ENCODE results near the gene REV1. TPM values are rescaled to one million over a fixed set of nuclear protein-coding genes. Genes with fewer than 3 reads are reported as not detected.

Gene REV1
- total RNA-seq, 1 experiment from 2014 or later = 34.3 TPM

- Histone ChIP-seq H2AFZ (ENCODE audit: low read depth, low read length, poor library complexity, severe bottlenecking) (no peak overlapping the region), H3K4me1 (ENCODE audit: control insufficient read depth in 1 of 2, insufficient read depth in 2 of 2, low read length in 2 of 2) (peaks cover 0 to 6% of the 10 kb centered on the region in 2 experiments; a peak in 1 of 4 replicates), H4K20me1 (ENCODE audit: insufficient read depth) (no peaks in the 10 kb centered on the region), H3K4me2 (ENCODE audit: low read length) (no peak overlapping the region), H3K4me3 (replicated peaks in 1 of 2; ENCODE audit: low read depth in 1 of 2, low read length in 2 of 2) (no peak overlapping the region), H3K9me2 (ENCODE audit: insufficient read depth) (no peaks in the 10 kb centered on the region), H3K36me3 (ENCODE audit: control insufficient read depth in 1 of 2, insufficient read depth in 2 of 2, low read length in 2 of 2) (peaks cover 43 to 61% of the 10 kb centered on the region in 2 experiments), H3K27me3 (ENCODE audit: insufficient read depth, low read length) (no peaks in the 10 kb centered on the region), H3K79me2 (ENCODE audit: insufficient read depth, low read length) (no peaks in the 10 kb centered on the region; the same call in 1 of the 2 replicates), H3K27ac (ENCODE audit: low read depth, low read length) (no peak overlapping the region), H3K9ac (ENCODE audit: low read length) (no peak overlapping the region), H3K9me3 (ENCODE audit: control insufficient read depth in 1 of 2, insufficient read depth in 1 of 2, low read depth in 1 of 2, low read length in 2 of 2) (no peaks in the 10 kb centered on the region)
- DNase-seq (ENCODE audit: low read depth, low spot score) = no peak
- POLR2A ChIA-PET = no interaction called here
- TF ChIP-seq RAD21 (IDR thresholded peaks at IDR 0.05; ENCODE audit: low read depth) = peak; percentile 17; the same call in 1 of the 2 replicates
- TF ChIP-seq FOSL1 (IDR thresholded peaks at IDR 0.05; ENCODE audit: low read depth) = no peak
- no peak for TF ChIP-seq ATF3 (IDR thresholded peaks at IDR 0.05)
- no peak for TF ChIP-seq SIN3A (IDR thresholded peaks at IDR 0.05; ENCODE audit: low read depth)
- CTCF ChIA-PET = interaction anchor here (0.8 kb wide), 1 partner anchor 87 kb away, joined by 3 read pairs; the partner anchor contains the start of gene REV1
- RAD21 ChIA-PET (ENCODE audit: low non-redundant PET in 1 of 2, low total read pairs in 2 of 2, uncharacterized antibody in 2 of 2, unreplicated experiment in 2 of 2) = no interaction called here
- no TSS peak for BruUV-seq (replicated peaks)
- intact Hi-C loops (cut with micrococcal nuclease) = no loop called here
- ATAC-seq = peak; percentile 52
Observed at GRCh38 chr2:99403524-99403923, 86.3 kb downstream of the REV1 start.

GRCh38 chr2:99403084-99403483 is 86.7 kb downstream of the REV1 start:
- DNase-seq (ENCODE audit: low read depth, low spot score) = no peak
- BruUV-seq (replicated peaks) = no TSS peak
- H3K4me1 ChIP-seq (ENCODE audit: control insufficient read depth in 1 of 2, insufficient read depth in 2 of 2, low read length in 2 of 2) = peaks cover 0 to 6% of the 10 kb centered on the region in 2 experiments; a peak in 1 of 4 replicates
- POLR2A ChIA-PET = no interaction called here
- peaks cover 45 to 65% of the 10 kb centered on the region in 2 experiments for H3K36me3 ChIP-seq (ENCODE audit: control insufficient read depth in 1 of 2, insufficient read depth in 2 of 2, low read length in 2 of 2)
- no peaks in the 10 kb centered on the region for H4K20me1 ChIP-seq (ENCODE audit: insufficient read depth)
- no peak overlapping the region for H3K9ac ChIP-seq (ENCODE audit: low read length)
- H3K27ac ChIP-seq (ENCODE audit: low read depth, low read length) = no peak overlapping the region
- no peaks in the 10 kb centered on the region for H3K9me2 ChIP-seq (ENCODE audit: insufficient read depth)
- RAD21 ChIA-PET (ENCODE audit: low non-redundant PET in 1 of 2, low total read pairs in 2 of 2, uncharacterized antibody in 2 of 2, unreplicated experiment in 2 of 2) = no interaction called here
- H3K4me2 ChIP-seq (ENCODE audit: low read length) = no peak overlapping the region
- no peak for ATAC-seq
- H2AFZ ChIP-seq (ENCODE audit: low read depth, low read length, poor library complexity, severe bottlenecking) = no peak overlapping the region
- no peaks in the 10 kb centered on the region for H3K27me3 ChIP-seq (ENCODE audit: insufficient read depth, low read length)
- H3K79me2 ChIP-seq (ENCODE audit: insufficient read depth, low read length) = no peaks in the 10 kb centered on the region; the same call in 1 of the 2 replicates
- intact Hi-C loops (cut with micrococcal nuclease) = no loop called here
- CTCF ChIA-PET = interaction anchor here (0.8 kb wide), 1 partner anchor 87 kb away, joined by 3 read pairs; the partner anchor contains the start of gene REV1
- H3K9me3 ChIP-seq (ENCODE audit: control insufficient read depth in 1 of 2, insufficient read depth in 1 of 2, low read depth in 1 of 2, low read length in 2 of 2) = no peaks in the 10 kb centered on the region
- no peak overlapping the region for H3K4me3 ChIP-seq (replicated peaks in 1 of 2; ENCODE audit: low read depth in 1 of 2, low read length in 2 of 2)
- TF ChIP-seq RAD21 (IDR thresholded peaks at IDR 0.05; ENCODE audit: low read depth) (no peak), CEBPB (IDR thresholded peaks at IDR 0.05; ENCODE audit: low read depth) (no peak), SIN3A (IDR thresholded peaks at IDR 0.05; ENCODE audit: low read depth) (no peak), TCF7L2 (IDR thresholded peaks at IDR 0.05; ENCODE audit: borderline replicate concordance, extremely low read depth, insufficient read depth, insufficient read length) (no peak), EGR1 (IDR thresholded peaks at IDR 0.05; ENCODE audit: low read depth) (no peak), REST (IDR thresholded peaks at IDR 0.05; ENCODE audit: low read depth) (no peak)
